ENCODE data around the gene OR5AU1.
A peak's percentile ranks its signal among the peaks of the same experiment; 100 is the strongest.

OR5AU1 gene

DNA sequence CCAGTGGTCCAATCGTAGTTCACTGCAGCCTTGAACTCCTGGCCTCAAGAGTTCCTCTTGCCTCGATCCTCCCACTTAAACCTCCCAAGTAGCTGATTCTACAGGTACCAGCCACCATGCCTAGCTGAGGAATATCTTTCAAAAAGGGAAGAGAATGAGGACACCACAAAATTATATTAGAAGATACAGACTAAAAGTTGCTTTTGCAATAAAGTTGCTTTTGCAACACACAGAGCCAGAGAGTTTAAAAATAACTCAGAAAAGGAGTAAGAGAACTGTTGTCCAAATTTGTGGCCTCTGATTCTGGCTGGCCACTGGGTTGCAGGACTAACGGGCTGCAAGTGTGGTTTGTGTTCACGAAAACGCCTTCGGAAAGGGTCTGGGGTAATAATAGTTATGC lies 35.2 kb downstream of the OR5AU1 start:
- Histone ChIP-seq H3K4me2 (ENCODE audit: low read length) (no peak overlapping the region), H3K9ac (ENCODE audit: low read depth, low read length) (no peak overlapping the region), H3K4me1 (ENCODE audit: control insufficient read depth, insufficient read depth, low read length) (no peaks in the 10 kb centered on the region), H3K9me3 (replicated peaks; ENCODE audit: low read length) (no peaks in the 10 kb centered on the region), H3K4me3 (ENCODE audit: low read length) (no peak overlapping the region), H3K27me3 (ENCODE audit: control insufficient read depth, insufficient read depth, low read length) (peaks cover 32% of the 10 kb centered on the region), H3K36me3 (ENCODE audit: insufficient read depth, low read length) (no peaks in the 10 kb centered on the region)

DNA sequence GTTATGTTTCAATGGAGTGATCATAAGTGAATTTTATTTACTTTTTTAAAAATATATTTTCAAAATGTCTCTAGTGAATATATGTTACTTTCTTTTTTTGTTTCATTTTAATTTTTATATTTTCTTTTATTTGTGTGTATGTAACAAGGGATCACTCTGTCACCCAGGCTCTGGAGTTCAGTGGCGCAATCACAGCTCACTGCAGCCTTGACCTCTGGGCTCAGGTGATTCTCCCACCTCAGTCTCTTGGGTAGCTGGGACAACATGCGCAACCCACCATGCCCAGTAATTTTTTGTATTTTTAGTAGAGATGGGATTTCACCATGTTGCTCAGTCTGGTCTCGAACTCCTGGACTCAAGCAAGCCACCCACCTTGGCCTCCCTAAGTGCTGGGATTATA lies 36.9 kb downstream of the OR5AU1 start:
- Histone ChIP-seq H3K4me1 (ENCODE audit: control insufficient read depth, insufficient read depth, low read length) (no peaks in the 10 kb centered on the region), H3K9me3 (replicated peaks; ENCODE audit: low read length) (no peaks in the 10 kb centered on the region), H3K4me2 (ENCODE audit: low read length) (no peak overlapping the region), H3K9ac (ENCODE audit: low read depth, low read length) (no peak overlapping the region), H3K27me3 (ENCODE audit: control insufficient read depth, insufficient read depth, low read length) (peaks cover 27% of the 10 kb centered on the region), H3K36me3 (ENCODE audit: insufficient read depth, low read length) (no peaks in the 10 kb centered on the region), H3K4me3 (ENCODE audit: low read length) (no peak overlapping the region)

- no peaks in the 10 kb centered on the region for H3K4me1 ChIP-seq (ENCODE audit: control insufficient read depth, insufficient read depth, low read length)
- no peak overlapping the region for H3K4me3 ChIP-seq (ENCODE audit: low read length)
- no peak overlapping the region for H3K9ac ChIP-seq (ENCODE audit: low read depth, low read length)
- no peaks in the 10 kb centered on the region for H3K9me3 ChIP-seq (replicated peaks; ENCODE audit: low read length)
- H3K4me2 ChIP-seq (ENCODE audit: low read length) = no peak overlapping the region
- H3K36me3 ChIP-seq (ENCODE audit: insufficient read depth, low read length) = no peaks in the 10 kb centered on the region
- peaks cover 8% of the 10 kb centered on the region for H3K27me3 ChIP-seq (ENCODE audit: control insufficient read depth, insufficient read depth, low read length)
Measured at GRCh38 chr14:21113369-21113768, 42.5 kb downstream of the OR5AU1 start.

- no peaks in the 10 kb centered on the region for H3K36me3 ChIP-seq (ENCODE audit: insufficient read depth, low read length)
- no peak overlapping the region for H3K9ac ChIP-seq (ENCODE audit: low read depth, low read length)
- no peak overlapping the region for H3K4me3 ChIP-seq (ENCODE audit: low read length)
- peaks cover 8% of the 10 kb centered on the region for H3K27me3 ChIP-seq (ENCODE audit: control insufficient read depth, insufficient read depth, low read length)
- H3K4me2 ChIP-seq (ENCODE audit: low read length) = no peak overlapping the region
- no peaks in the 10 kb centered on the region for H3K9me3 ChIP-seq (replicated peaks; ENCODE audit: low read length)
- no peaks in the 10 kb centered on the region for H3K4me1 ChIP-seq (ENCODE audit: control insufficient read depth, insufficient read depth, low read length)
Measured at GRCh38 chr14:21112255-21112654, 43.6 kb downstream of the OR5AU1 start.

GRCh38 chr14:21109377-21110138 lies 46.3 kb downstream of the OR5AU1 start:
- Histone ChIP-seq H3K27me3 (ENCODE audit: control insufficient read depth, insufficient read depth, low read length) (peaks cover 8% of the 10 kb centered on the region), H3K4me1 (ENCODE audit: control insufficient read depth, insufficient read depth, low read length) (peaks cover 14% of the 10 kb centered on the region), H3K4me3 (ENCODE audit: low read length) (no peak overlapping the region), H3K36me3 (ENCODE audit: insufficient read depth, low read length) (no peaks in the 10 kb centered on the region), H3K4me2 (ENCODE audit: low read length) (no peak overlapping the region), H3K9ac (ENCODE audit: low read depth, low read length) (no peak overlapping the region), H3K9me3 (replicated peaks; ENCODE audit: low read length) (no peaks in the 10 kb centered on the region)

GRCh38 chr14:21108791-21109190 lies 47.1 kb downstream of the OR5AU1 start:
- Histone ChIP-seq H3K36me3 (ENCODE audit: insufficient read depth, low read length) (no peaks in the 10 kb centered on the region), H3K27me3 (ENCODE audit: control insufficient read depth, insufficient read depth, low read length) (peaks cover 8% of the 10 kb centered on the region), H3K4me1 (ENCODE audit: control insufficient read depth, insufficient read depth, low read length) (peaks cover 18% of the 10 kb centered on the region), H3K4me3 (ENCODE audit: low read length) (no peak overlapping the region), H3K9ac (ENCODE audit: low read depth, low read length) (no peak overlapping the region), H3K4me2 (ENCODE audit: low read length) (no peak overlapping the region), H3K9me3 (replicated peaks; ENCODE audit: low read length) (no peaks in the 10 kb centered on the region)

DNA sequence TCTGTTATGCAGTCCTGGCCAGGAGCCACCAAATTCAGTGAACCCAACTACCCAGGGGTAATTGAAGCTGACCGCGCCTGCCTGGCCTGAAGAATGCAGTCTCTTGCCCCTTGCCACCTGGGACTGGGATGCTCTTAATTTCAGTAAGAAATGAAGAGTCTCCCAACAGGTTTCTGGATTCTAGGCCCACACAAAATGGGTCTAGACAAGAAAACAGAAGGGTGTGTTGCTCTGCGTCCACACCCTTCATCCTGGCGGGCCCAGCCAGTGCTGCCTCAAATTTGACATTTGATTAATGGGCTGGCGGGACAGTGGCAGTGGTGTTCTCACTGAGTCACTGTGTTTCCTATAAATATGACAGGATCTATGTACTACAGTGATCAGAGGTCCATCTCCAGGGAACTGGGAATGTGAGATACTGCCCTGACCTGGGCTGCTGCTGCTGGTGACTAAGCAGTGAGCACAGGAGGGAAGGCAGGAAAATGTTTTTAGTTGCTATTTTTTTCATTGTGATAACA lies 48.5 kb downstream of the OR5AU1 start:
- no peak overlapping the region for H3K4me3 ChIP-seq (ENCODE audit: low read length)
- no peaks in the 10 kb centered on the region for H3K36me3 ChIP-seq (ENCODE audit: insufficient read depth, low read length)
- no peaks in the 10 kb centered on the region for H3K9me3 ChIP-seq (replicated peaks; ENCODE audit: low read length)
- H3K4me2 ChIP-seq (ENCODE audit: low read length) = no peak overlapping the region
- H3K9ac ChIP-seq (ENCODE audit: low read depth, low read length) = no peak overlapping the region
- peaks cover 29% of the 10 kb centered on the region for H3K4me1 ChIP-seq (ENCODE audit: control insufficient read depth, insufficient read depth, low read length)
- H3K27me3 ChIP-seq (ENCODE audit: control insufficient read depth, insufficient read depth, low read length) = peaks cover 8% of the 10 kb centered on the region

DNA sequence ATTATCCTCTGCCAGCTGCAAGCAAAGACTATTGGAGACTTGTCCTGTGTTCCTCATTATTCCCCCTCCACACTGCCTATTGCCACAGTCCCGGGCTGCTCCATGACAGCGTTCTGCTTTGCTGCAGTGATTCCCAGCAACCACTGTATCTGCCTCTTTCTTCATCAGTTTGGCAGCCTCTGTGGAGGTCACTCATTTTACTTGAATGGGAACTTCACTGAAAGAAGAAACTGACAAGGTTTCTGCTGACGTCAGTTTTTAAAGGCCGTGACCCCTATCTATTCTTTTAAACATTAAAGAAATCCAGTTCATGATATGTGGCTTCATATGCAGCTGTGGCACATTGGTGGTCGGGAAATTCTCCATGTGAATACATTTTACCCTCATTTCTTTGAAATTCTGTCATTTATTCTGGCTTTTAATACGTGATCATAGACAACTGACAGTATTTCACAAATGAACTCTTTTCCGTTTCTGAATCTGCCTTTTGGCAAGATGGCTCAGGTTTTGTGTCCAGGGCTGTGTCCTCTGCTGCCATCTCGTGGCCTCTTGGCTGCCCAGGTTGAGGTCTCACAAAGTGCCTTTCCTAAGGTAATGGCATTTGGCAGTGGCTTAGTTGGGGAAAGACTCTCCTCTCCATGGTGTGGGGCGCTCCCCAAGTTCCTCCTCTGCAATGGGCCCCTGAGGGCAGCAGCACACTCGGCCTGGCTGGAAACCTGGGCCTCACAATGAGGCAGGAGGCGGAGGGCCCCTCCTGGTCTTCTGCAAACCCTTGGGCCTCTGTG lies 49.2 kb downstream of the OR5AU1 start:
- Histone ChIP-seq H3K27me3 (ENCODE audit: control insufficient read depth, insufficient read depth, low read length) (peaks cover 8% of the 10 kb centered on the region), H3K4me3 (ENCODE audit: low read length) (peak overlapping the region; percentile 24), H3K36me3 (ENCODE audit: insufficient read depth, low read length) (no peaks in the 10 kb centered on the region), H3K9me3 (replicated peaks; ENCODE audit: low read length) (no peaks in the 10 kb centered on the region), H3K4me2 (ENCODE audit: low read length) (peak overlapping the region; percentile 63), H3K9ac (ENCODE audit: low read depth, low read length) (peak overlapping the region; percentile 18), H3K4me1 (ENCODE audit: control insufficient read depth, insufficient read depth, low read length) (peaks cover 35% of the 10 kb centered on the region)

- no peaks in the 10 kb centered on the region for H3K36me3 ChIP-seq (ENCODE audit: insufficient read depth, low read length)
- H3K9me3 ChIP-seq (replicated peaks; ENCODE audit: low read length) = no peaks in the 10 kb centered on the region
- H3K4me2 ChIP-seq (ENCODE audit: low read length) = peak overlapping the region; percentile 63
- H3K27me3 ChIP-seq (ENCODE audit: control insufficient read depth, insufficient read depth, low read length) = peaks cover 8% of the 10 kb centered on the region
- peaks cover 35% of the 10 kb centered on the region for H3K4me1 ChIP-seq (ENCODE audit: control insufficient read depth, insufficient read depth, low read length)
- H3K9ac ChIP-seq (ENCODE audit: low read depth, low read length) = peak overlapping the region; percentile 18
- H3K4me3 ChIP-seq (ENCODE audit: low read length) = peak overlapping the region; percentile 24
Measured at GRCh38 chr14:21106176-21106497, 49.7 kb downstream of the OR5AU1 start.

- no peaks in the 10 kb centered on the region for H3K9me3 ChIP-seq (replicated peaks; ENCODE audit: low read length)
- H3K27me3 ChIP-seq (ENCODE audit: control insufficient read depth, insufficient read depth, low read length) = peaks cover 6% of the 10 kb centered on the region
- H3K4me2 ChIP-seq (ENCODE audit: low read length) = no peak overlapping the region
- peak overlapping the region; percentile 98 for H3K9ac ChIP-seq (ENCODE audit: low read depth, low read length)
- peaks cover 35% of the 10 kb centered on the region for H3K4me1 ChIP-seq (ENCODE audit: control insufficient read depth, insufficient read depth, low read length)
- H3K4me3 ChIP-seq (ENCODE audit: low read length) = no peak overlapping the region
- H3K36me3 ChIP-seq (ENCODE audit: insufficient read depth, low read length) = no peaks in the 10 kb centered on the region
Measured at GRCh38 chr14:21105095-21105494, 50.8 kb downstream of the OR5AU1 start.
